Panc1 (cell line): Measurements from ENCODE around the gene SLCO4A1.

Source experiments
- POLR2AphosphoS5 ChIP-seq: IDR thresholded peaks from 2 replicates; pipeline ENCODE4 v1.6.1; 2012; ENCODE audit warnings: mild to moderate bottlenecking, low read depth, low read length, moderate library complexity
- SIN3A ChIP-seq: IDR thresholded peaks from 2 replicates; pipeline ENCODE4 v1.6.1; 2012; ENCODE audit warnings: low read depth, mild to moderate bottlenecking, low read length, moderate library complexity, borderline replicate concordance; ENCODE audit not compliant: insufficient read depth
- TCF7L2 ChIP-seq: IDR thresholded peaks from 2 replicates; pipeline ENCODE4 v1.6.1; 2011; ENCODE audit warnings: mild to moderate bottlenecking, low read depth, low read length, inconsistent platforms
- TF ChIP-seq, protein P1 (sequence below): fragments of 450-650 bp; IDR thresholded peaks from 2 replicates; pipeline ENCODE4 v1.5.1; 2017; ENCODE audit warnings: mild to moderate bottlenecking
- TF ChIP-seq, protein P2 (sequence below), 2 experiments: IDR thresholded peaks; 2 replicates each; pipeline ENCODE4 v1.6.1; 2011 to 2012; ENCODE audit warnings: low read depth in 2 of 2, control low read depth in 1 of 2, low read length in 1 of 2, mild to moderate bottlenecking in 1 of 2, moderate library complexity in 1 of 2; ENCODE audit not compliant: insufficient read depth in 1 of 2

DNA sequence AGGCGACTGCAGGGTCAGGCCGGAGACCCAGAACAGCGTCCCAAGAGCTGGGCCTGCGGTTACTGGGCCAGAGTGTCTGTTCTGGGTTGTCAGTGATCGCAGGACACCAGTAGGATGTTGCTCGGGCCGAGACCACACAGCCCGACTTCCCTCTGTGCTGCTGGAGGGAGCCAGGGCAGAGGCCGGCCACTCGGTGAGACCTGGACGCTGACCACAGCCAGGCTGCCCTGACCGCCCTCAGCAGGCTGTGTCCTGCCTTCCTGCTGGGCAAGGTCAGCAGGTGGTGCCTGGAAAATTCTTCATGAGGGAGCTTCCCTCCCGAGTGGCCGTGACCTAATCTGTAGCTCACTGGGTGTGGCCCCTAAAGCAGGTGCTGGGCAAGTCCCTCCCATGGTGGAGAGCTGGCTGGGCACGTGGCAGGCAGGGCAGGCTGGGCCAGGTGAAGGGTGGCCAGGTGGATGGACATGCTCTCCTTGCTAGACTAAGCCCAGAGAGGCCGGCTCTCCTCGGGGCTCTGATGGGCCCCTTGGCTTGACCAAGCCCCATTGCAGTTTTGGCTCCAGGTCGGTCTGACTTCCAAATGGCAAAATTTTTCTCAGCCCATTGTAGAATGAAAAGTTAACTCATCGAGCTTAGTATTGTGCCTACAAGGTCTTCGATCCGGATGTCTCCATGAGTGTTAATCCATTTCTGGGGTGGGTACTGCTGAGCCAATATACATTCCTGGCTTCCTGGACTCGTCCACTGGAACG, 1.9 kb downstream of the SLCO4A1 start:
- TF ChIP-seq, protein P1, sequence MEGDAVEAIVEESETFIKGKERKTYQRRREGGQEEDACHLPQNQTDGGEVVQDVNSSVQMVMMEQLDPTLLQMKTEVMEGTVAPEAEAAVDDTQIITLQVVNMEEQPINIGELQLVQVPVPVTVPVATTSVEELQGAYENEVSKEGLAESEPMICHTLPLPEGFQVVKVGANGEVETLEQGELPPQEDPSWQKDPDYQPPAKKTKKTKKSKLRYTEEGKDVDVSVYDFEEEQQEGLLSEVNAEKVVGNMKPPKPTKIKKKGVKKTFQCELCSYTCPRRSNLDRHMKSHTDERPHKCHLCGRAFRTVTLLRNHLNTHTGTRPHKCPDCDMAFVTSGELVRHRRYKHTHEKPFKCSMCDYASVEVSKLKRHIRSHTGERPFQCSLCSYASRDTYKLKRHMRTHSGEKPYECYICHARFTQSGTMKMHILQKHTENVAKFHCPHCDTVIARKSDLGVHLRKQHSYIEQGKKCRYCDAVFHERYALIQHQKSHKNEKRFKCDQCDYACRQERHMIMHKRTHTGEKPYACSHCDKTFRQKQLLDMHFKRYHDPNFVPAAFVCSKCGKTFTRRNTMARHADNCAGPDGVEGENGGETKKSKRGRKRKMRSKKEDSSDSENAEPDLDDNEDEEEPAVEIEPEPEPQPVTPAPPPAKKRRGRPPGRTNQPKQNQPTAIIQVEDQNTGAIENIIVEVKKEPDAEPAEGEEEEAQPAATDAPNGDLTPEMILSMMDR, result no peak
- TF ChIP-seq, protein P2, sequence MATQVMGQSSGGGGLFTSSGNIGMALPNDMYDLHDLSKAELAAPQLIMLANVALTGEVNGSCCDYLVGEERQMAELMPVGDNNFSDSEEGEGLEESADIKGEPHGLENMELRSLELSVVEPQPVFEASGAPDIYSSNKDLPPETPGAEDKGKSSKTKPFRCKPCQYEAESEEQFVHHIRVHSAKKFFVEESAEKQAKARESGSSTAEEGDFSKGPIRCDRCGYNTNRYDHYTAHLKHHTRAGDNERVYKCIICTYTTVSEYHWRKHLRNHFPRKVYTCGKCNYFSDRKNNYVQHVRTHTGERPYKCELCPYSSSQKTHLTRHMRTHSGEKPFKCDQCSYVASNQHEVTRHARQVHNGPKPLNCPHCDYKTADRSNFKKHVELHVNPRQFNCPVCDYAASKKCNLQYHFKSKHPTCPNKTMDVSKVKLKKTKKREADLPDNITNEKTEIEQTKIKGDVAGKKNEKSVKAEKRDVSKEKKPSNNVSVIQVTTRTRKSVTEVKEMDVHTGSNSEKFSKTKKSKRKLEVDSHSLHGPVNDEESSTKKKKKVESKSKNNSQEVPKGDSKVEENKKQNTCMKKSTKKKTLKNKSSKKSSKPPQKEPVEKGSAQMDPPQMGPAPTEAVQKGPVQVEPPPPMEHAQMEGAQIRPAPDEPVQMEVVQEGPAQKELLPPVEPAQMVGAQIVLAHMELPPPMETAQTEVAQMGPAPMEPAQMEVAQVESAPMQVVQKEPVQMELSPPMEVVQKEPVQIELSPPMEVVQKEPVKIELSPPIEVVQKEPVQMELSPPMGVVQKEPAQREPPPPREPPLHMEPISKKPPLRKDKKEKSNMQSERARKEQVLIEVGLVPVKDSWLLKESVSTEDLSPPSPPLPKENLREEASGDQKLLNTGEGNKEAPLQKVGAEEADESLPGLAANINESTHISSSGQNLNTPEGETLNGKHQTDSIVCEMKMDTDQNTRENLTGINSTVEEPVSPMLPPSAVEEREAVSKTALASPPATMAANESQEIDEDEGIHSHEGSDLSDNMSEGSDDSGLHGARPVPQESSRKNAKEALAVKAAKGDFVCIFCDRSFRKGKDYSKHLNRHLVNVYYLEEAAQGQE (IDR thresholded peaks at IDR 0.05; ENCODE audit: insufficient read depth in 1 of 2, low read depth in 2 of 2, low read length in 1 of 2), result no peak
- TF ChIP-seq POLR2AphosphoS5, result no peak
- no peak for TF ChIP-seq TCF7L2
- TF ChIP-seq SIN3A, result no peak
